Stomach (tissue), 9 donors: Measurements from ENCODE around the gene MAP3K12. TPM values are rescaled to one million over a fixed set of nuclear protein-coding genes. Genes with fewer than 3 reads are reported as not detected.

Experiments
- DNase-seq, 2 donors: peaks; one replicate each; pipeline versions ENCODE4 v3.0.0 to v3.0.0-alpha.2; 2013 to 2019
- H3K27ac ChIP-seq, 5 donors: fragments of 200-600 bp in 4 of 5; sonication (generic) in 4 of 5; one replicate each; pipeline ENCODE4 v1.5.1; 2013 to 2019; ENCODE audit warnings: mild to moderate bottlenecking in 1 of 5, moderate library complexity in 1 of 5
- H3K27me3 ChIP-seq, 3 donors: fragments of 200-600 bp; sonication (generic); one replicate each; pipeline ENCODE4 v1.5.1; 2017 to 2019; ENCODE audit warnings: mixed run types in 1 of 3
- H3K36me3 ChIP-seq, 4 donors: fragments of 200-600 bp; sonication (generic); 1 replicate in 3 of 4; 2 replicates in 1 of 4; pipeline ENCODE4 v1.5.1; 2016 to 2019
- H3K4me1 ChIP-seq, 4 donors: fragments of 200-600 bp; sonication (generic); one replicate each; pipeline ENCODE4 v1.5.1; 2016 to 2019
- H3K4me3 ChIP-seq, 4 donors: fragments of 200-600 bp; sonication (generic) in 3 of 4; one replicate each; pipeline ENCODE4 v1.5.1; 2016 to 2019; ENCODE audit warnings: mild to moderate bottlenecking in 1 of 4
- H3K9me3 ChIP-seq, 4 donors: fragments of 200-600 bp; sonication (generic); one replicate each; pipeline ENCODE4 v1.5.1; 2016 to 2019
- EP300 ChIP-seq: sonication (generic); formaldehyde crosslinking; IDR thresholded peaks from one replicate; pipeline ENCODE4 v1.6.1; 2017; ENCODE audit warnings: antibody characterized with exemption
- POLR2A ChIP-seq, 4 donors: fragments of 450-650 bp; IDR thresholded peaks; one replicate each; pipeline ENCODE4 v1.6.1; 2016; ENCODE audit warnings: antibody characterized with exemption in 4 of 4, control low read depth in 2 of 4, mild to moderate bottlenecking in 1 of 4, moderate library complexity in 1 of 4
- POLR2AphosphoS5 ChIP-seq, 3 donors: sonication (generic); formaldehyde crosslinking; IDR thresholded peaks; one replicate each; pipeline ENCODE4 v1.6.1; 2016; ENCODE audit warnings: antibody characterized with exemption in 3 of 3
- WGBS, 5 donors: extraction: QIAGEN DNeasy Blood & Tissue Kit in 3 of 5; methylation state at CpG; one replicate each; pipeline versions ENCODE4 v1.1.5 to v1.1.7; 2013 to 2018; 5-methylcytosine and 5-hydroxymethylcytosine counted together
- intact Hi-C: fragments of 100-400 bp; cut with DNase I; formaldehyde crosslinking; loops from one replicate; pipeline ENCODE4 v1.15.1; 2023; ENCODE audit warnings: low total_unique reads
- polyA plus RNA-seq, 3 donors: library from polyadenylated mRNA; stranded (reverse); fragments of 200-250 nt; gene quantifications; one replicate each; pipeline ENCODE4 v1.2.3, GENCODE V29; 2013
- total RNA-seq, 5 donors: library from RNA; depleted of rRNA; stranded (reverse); fragments of >200 nt; gene quantifications; one replicate each; pipeline versions ENCODE4 v1.1.0 to v1.2.3, GENCODE V29; 2014 to 2016
- TF ChIP-seq, protein P1 (sequence below), 7 experiments: fragments of 450-650 bp in 4 of 7; fragments of 200-600 bp in 3 of 7; sonication (generic) in 3 of 7; IDR thresholded peaks; one replicate each; pipeline ENCODE4 v1.5.1; 2016 to 2019; ENCODE audit warnings: antibody characterized with exemption in 7 of 7, control low read depth in 2 of 7, mild to moderate bottlenecking in 1 of 7
- donor health status: healthy with polysubstance abuse.
- donor health status: Bipolar disorder and iron deficiency.
- donor health status: healthy.

The MAP3K12 gene
- total and polyA plus RNA-seq, 8 donors, result 5.4 to 279 (median 13.4) TPM

DNA sequence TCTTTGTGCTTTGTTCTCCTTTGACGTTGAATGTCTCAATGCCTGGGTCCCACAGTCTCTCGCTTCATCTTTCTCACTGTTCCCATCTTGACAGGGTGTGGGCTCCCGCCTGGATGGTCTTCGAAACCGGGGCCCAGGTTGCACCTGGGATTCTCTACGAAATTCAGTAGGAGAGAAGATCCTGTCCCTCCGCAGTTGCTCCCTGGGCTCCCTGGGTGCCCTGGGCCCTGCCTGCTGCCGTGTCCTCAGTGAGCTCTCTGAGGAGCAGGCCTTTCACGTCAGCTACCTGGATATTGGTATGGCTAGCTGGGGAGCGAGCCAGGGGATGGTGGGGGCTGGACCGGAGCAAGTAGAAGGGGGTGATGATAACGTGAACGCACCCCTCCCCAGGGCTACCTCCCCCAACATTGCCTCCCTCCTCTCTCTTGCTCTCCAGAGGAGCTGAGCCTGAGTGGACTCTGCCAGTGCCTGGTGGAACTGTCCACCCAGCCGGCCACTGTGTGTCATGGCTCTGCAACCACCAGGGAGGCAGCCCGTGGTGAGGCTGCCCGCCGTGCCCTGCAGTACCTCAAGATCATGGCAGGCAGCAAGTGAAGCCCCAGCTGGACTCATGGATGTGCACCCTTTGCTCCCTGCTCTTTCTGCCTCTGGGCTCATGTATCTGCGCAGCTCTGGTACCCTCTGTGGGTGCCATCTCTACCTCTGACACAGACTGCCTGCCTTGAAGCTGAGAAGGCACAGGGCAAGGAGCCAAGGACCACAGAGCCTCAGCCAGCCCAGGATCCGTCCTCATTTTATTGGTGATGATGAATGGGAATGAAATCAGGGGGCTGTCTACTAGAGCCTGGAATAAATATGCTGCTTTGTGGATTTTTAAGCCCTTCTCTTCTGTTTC is 6.5 kb upstream of the MAP3K12 start:
- Histone ChIP-seq H3K4me1 (peaks cover 15 to 35% (median 31%) of the 10 kb centered on the region in 4 donors), H3K27ac (no peak overlapping the region), H3K36me3 (peaks cover 14 to 58% (median 54%) of the 10 kb centered on the region in 4 donors), H3K9me3 (no peaks in the 10 kb centered on the region), H3K27me3 (no peaks in the 10 kb centered on the region), H3K4me3 (no peak overlapping the region)
- WGBS, 5 donors, result 74 to 84% (median 79%) methylated on average over 14 to 19 of the region's 19 CpGs
- intact Hi-C loops, result no loop called here
- TF ChIP-seq EP300, result no peak
- no peak for TF ChIP-seq POLR2AphosphoS5 (IDR thresholded peaks at IDR 0.05)
- TF ChIP-seq, protein P1, sequence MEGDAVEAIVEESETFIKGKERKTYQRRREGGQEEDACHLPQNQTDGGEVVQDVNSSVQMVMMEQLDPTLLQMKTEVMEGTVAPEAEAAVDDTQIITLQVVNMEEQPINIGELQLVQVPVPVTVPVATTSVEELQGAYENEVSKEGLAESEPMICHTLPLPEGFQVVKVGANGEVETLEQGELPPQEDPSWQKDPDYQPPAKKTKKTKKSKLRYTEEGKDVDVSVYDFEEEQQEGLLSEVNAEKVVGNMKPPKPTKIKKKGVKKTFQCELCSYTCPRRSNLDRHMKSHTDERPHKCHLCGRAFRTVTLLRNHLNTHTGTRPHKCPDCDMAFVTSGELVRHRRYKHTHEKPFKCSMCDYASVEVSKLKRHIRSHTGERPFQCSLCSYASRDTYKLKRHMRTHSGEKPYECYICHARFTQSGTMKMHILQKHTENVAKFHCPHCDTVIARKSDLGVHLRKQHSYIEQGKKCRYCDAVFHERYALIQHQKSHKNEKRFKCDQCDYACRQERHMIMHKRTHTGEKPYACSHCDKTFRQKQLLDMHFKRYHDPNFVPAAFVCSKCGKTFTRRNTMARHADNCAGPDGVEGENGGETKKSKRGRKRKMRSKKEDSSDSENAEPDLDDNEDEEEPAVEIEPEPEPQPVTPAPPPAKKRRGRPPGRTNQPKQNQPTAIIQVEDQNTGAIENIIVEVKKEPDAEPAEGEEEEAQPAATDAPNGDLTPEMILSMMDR (IDR thresholded peaks at IDR 0.05), result no peak
- TF ChIP-seq POLR2A (IDR thresholded peaks at IDR 0.05), result no peak
- DNase-seq, result peak in 1 of 2 donors; percentile 7

DNA sequence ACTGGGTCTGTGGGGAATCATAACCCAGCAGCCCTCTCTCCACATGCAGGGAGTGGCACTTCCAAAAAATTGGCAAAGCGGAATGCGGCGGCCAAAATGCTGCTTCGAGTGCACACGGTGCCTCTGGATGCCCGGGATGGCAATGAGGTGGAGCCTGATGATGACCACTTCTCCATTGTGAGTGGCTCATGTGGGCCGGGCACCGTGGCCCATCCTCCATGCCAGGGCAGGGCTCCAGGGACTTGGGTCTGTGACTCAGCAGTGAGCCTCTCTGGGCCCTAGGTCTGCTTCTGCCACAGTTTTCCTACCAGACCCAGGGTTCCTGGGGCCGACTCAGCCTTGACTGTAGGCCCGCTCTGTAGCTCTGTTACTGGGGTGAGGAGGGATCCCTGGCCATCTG is 5.8 kb upstream of the MAP3K12 start:
- H3K27me3 ChIP-seq, result no peaks in the 10 kb centered on the region
- intact Hi-C loops, result no loop called here
- peak overlapping the region in 1 of 5 donors; percentile 6 for H3K27ac ChIP-seq
- H3K4me3 ChIP-seq, result no peak overlapping the region
- TF ChIP-seq POLR2A (IDR thresholded peaks at IDR 0.05) (no peak), EP300 (no peak), POLR2AphosphoS5 (IDR thresholded peaks at IDR 0.05) (no peak)
- TF ChIP-seq, protein P1 (IDR thresholded peaks at IDR 0.05), result no peak
- peaks cover 15 to 36% (median 33%) of the 10 kb centered on the region in 4 donors for H3K4me1 ChIP-seq
- DNase-seq, result peak in 1 of 2 donors; percentile 7
- H3K36me3 ChIP-seq, result peaks cover 14 to 50% (median 46%) of the 10 kb centered on the region in 4 donors
- 77 to 89% (median 85%) methylated on average over 4 to 10 of the region's 10 CpGs for WGBS, 5 donors
- no peaks in the 10 kb centered on the region for H3K9me3 ChIP-seq

DNA sequence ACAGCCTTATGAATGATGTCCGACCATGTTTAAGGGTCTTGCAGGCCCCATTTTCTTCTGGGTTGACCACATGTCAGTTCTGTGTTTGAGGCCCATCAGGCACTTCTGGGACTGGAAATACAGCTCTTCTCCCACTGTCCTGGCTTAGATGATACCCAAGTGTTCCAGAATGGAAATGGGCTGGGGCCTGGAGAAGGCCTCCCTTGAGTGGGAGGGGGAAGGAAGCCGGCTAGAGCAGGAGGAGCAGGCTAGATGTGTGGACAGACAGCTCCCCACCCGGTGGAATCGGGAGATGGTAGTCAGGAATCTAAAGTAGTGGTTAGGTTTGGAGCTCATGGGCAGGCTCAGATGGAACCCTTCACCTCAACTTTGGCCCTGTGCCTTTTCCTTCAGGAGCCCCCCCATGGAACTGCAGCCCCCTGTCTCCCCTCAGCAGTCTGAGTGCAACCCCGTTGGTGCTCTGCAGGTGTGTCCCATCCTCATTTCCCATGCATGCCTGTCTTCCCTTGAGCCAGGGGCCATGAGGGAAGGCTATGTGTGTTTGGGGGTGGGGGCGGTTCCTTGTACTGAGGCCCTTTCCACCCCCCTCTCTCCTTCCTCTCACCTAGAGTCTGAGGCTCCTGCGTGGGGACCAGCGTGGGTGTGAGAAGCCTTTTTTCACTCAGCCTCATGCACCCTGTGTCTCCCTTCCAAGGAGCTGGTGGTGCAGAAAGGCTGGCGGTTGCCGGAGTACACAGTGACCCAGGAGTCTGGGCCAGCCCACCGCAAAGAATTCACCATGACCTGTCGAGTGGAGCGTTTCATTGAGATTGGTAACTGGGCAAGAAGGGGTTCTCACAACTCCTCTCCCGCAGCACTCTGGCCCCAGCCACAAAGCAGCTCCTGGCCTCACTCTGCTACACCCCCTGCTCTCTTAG is 5.0 kb upstream of the MAP3K12 start:
- no peaks in the 10 kb centered on the region for H3K9me3 ChIP-seq
- intact Hi-C loops, result no loop called here
- H3K27ac ChIP-seq, result no peak overlapping the region
- peaks cover 14 to 45% (median 42%) of the 10 kb centered on the region in 4 donors for H3K36me3 ChIP-seq
- peak in 1 of 2 donors; percentile 8 for DNase-seq
- 75 to 87% (median 75%) methylated on average over 14 of the region's 14 CpGs for WGBS, 5 donors
- no peak overlapping the region for H3K4me3 ChIP-seq
- TF ChIP-seq EP300, result no peak
- no peaks in the 10 kb centered on the region for H3K27me3 ChIP-seq
- peaks cover 20 to 44% (median 41%) of the 10 kb centered on the region in 4 donors for H3K4me1 ChIP-seq

DNA sequence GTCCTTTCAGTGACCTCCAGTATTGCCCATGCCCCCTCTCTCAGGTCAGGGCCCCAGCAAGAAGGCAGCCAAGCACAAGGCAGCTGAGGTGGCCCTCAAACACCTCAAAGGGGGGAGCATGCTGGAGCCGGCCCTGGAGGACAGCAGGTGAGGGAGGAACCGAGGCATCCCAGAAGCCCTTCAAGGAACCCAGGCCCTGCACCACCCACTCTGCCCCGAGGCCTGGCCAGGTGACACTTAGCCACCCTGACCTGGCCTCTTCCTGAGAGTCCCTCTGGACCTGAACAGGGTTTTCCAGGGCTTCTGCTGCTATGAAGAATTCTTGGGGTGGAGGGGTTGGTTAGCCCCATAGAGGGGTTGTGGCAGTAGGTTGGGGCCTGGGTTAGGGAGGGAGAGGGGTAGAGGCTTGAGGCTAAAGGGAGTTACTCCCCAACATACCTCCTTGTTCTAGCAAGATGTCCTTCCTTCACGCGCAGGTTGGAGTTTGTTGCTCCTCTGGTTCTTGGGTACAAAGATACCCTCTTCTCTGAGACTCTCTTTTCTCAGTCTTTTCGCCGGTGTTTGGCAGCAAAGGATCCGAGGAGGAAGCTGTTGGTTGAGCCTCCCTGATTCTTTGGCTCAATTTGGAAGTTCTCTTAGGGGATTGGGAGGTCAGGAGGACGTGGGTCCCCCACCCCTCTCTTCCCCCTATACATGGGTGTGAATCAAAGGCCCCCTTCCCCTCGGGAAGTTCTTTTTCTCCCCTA is 3.9 kb upstream of the MAP3K12 start:
- Histone ChIP-seq H3K27ac (peak overlapping the region in 2 of 5 donors; percentile 98), H3K4me1 (peaks cover 30 to 48% (median 40%) of the 10 kb centered on the region in 4 donors), H3K27me3 (no peaks in the 10 kb centered on the region), H3K4me3 (no peak overlapping the region), H3K9me3 (no peaks in the 10 kb centered on the region), H3K36me3 (peaks cover 14 to 45% (median 42%) of the 10 kb centered on the region in 4 donors)
- intact Hi-C loops, result no loop called here
- TF ChIP-seq, protein P1 (IDR thresholded peaks at IDR 0.05), result no peak
- no peak for TF ChIP-seq POLR2A (IDR thresholded peaks at IDR 0.05)
- no peak for TF ChIP-seq POLR2AphosphoS5 (IDR thresholded peaks at IDR 0.05)
- no peak for TF ChIP-seq EP300
- WGBS, 5 donors, result 74 to 87% (median 78%) methylated on average over 9 to 10 of the region's 10 CpGs
- DNase-seq, result no peak
